EL (cell line): ENCODE data around the gene ARHGAP15.

Experiments used
- DNase-seq: peaks from one replicate; pipeline ENCODE4 v3.0.0-alpha.2; 2016

Gene ARHGAP15

DNA sequence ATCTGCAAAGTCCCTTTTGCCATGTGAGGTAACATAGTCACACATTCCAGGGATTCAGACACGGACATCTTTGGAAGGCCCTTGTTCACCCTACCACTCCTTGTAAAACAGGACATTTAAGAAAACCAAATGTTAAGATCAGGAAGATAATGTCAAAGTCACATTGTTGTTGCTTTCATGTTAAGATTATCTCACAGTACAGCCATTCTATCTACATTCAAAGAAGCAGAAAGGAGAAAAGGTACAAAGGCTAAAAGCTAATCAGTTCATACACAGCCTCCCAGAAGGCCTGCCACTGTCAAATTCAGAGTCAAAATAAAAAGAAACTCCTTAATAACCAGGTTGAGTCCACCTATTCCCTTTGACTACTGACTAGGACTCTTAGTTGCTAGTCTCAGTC lies 573.7 kb downstream of the ARHGAP15 start:
- no peak for DNase-seq

DNA sequence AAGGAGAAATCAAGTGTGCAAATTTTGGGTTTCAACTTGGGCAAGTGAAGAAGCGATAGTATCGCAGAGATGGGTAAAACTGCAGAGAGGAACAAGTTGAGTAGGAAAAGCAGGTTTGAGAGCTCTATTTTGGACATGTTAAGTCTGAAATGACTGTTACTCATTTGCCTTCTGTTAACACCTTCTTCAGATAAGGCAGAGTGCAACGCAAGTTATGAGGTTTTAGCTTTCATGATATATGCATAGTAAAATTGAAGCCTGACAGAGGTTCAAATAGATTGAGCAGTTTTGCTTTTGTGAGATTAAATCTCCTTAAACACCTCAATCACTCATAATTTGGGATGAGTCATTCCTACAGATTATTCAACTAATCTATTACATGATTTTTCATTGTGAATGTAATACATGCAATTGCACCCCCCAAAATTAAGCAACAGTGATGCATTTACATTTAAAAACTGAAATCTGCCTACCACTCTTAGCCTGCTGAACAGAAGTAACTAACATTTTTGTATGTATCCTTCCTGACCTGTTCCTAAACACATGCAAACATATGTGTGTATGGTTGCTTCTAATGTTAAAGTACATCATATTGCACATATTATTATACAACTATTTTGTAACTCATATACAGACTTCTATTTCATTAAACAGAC lies 575.4 kb downstream of the ARHGAP15 start:
- no peak for DNase-seq

GRCh38 chr2:143705108-143705707 lies 576.0 kb downstream of the ARHGAP15 start:
- DNase-seq = peak; percentile 31

- no peak for DNase-seq
Measured at GRCh38 chr2:143706354-143706753, 577.1 kb downstream of the ARHGAP15 start.

DNA sequence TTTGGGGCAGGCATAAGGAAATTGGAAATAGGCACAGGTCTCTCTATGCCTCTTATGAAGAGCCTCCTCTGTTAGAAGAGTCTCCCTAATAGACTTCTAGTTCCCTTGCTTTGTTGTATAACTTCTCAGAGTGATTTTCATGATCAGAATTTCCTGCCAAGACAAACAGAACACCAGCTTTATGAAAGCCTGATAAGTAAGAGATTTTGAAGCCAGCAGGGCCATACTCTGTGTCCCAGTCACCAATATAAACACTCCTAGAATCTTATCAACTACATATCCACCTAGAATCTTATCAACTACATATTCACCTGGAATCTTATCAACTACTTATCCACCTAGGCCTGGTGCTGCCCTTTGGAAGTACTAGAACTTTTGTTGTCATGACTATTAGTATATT lies 579.5 kb downstream of the ARHGAP15 start:
- DNase-seq = no peak

DNA sequence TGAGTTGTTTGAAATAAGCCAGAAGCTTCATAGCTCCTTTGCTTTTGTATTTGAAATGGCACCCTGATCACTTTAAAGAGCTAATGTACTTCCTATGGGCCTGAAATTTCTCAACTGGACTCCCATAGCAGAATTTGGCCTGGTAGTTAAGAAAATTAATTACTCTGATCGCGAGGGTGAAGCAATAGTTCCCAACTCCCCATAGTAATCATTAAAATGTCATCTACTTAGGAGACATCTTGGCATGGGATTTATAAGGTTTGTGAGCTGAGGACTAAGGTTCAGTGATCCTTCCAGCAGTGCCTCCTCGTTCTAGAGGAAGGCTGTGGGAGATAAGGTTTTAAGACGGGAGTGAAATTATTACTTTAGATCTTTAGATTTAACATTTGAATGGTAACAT lies 581.0 kb downstream of the ARHGAP15 start:
- DNase-seq = no peak

DNA sequence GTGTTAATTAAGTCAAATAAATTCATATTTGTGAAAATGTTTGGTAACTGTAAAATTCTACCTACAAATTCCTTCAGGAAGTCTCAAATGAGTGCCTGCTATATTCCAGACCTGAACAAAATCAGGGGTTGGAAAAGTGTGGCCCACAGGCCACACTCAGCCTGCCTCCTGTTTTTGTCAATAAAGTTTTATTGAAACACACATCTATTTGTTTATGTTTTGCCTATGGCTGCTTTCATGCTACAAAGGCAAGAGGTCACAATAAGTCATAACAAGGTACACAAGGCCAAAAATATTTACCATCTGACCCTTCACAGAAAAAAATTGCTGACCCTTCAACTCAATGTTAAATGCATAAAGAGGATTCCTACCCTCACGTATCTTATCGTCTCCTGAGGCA lies 581.7 kb downstream of the ARHGAP15 start:
- DNase-seq = no peak

DNA sequence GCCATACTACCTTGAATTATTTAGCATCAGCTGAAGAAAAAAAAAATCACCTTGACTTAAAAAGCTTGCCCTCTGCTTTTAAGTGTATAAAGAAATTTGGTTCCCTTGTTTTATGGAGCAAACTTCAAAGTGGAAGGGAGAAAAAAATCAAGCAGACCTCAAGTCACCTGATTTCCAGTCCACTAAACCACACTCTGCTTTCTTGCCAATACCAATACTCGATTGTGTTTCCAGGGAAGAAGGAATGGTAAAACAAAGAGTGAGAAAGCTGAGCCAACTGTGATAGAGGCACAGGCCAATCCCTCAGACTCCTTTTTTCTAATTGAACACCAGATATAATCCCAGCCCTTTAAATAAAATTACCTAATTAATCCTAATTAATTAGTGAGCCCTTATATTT lies 587.3 kb downstream of the ARHGAP15 start:
- no peak for DNase-seq

DNA sequence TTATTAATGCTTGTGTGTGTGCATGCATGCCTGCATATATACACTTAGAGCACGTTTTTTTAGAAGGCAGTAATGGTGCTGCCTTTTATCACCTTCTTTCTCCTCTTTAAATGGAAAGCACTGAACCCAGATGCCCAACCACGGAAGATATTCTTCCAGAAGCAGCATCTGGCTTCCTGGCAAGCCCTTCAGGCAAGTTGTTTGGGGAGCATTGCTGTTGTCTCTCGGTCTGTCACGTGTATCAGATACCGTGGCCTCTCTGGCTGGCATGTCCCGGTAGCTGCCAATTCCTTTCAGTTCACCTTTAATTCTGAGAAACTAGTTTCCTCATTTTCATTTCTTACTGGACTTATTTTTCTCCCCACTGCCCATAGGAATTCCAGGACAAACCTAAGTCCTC lies 587.8 kb downstream of the ARHGAP15 start:
- DNase-seq = peak; percentile 14

GRCh38 chr2:143717536-143718168 lies 588.4 kb downstream of the ARHGAP15 start:
- no peak for DNase-seq

GRCh38 chr2:143718745-143719144 lies 589.5 kb downstream of the ARHGAP15 start:
- no peak for DNase-seq

GRCh38 chr2:143719406-143719805 lies 590.2 kb downstream of the ARHGAP15 start:
- peak; percentile 44 for DNase-seq

DNA sequence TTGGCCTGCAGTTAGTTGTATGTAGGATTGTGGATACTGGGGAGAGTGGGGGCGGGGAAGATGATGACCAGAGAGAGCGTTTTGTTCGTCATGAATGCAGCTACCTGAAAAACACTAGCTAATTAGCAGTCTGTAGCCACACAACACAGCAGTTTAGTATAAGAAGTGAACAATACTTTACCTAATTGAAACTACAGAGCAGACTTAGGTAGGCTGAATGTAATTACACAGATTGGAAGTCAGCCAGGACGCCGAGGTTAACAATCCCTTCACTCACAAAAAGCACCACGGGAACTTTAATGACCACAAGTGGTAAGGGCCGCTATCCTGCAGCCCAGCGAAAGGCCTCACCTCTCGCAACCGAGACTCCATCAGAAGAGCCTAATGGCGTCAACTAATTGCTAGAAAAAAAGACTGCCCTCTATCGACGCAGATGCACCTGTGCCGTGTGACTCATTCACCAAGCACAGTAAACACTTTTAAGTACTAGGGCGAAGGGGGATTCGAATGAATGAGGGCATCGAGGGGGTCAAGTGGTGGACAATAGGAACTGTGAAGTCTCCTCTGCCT lies 591.0 kb downstream of the ARHGAP15 start:
- DNase-seq = no peak

DNA sequence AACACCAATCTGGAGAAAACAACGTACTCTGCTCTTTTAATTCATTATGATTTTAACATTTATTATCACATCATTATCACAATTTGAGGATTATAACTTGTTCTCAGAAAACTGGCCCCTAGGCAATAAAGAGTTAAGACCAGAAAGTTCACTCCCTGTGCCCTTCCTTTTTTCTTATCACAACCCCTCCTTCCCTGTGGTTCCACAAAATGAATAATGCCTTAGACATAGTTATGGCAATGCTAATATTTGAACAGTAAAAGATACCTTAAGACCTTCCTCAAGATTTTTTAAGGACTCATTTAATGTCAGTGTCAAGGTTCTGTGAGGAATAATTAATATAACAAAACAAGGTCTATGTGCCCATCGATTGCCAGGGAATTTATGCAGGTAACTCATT lies 596.2 kb downstream of the ARHGAP15 start:
- DNase-seq = no peak

- no peak for DNase-seq
Measured at GRCh38 chr2:143726151-143726845, 597.1 kb downstream of the ARHGAP15 start.

DNA sequence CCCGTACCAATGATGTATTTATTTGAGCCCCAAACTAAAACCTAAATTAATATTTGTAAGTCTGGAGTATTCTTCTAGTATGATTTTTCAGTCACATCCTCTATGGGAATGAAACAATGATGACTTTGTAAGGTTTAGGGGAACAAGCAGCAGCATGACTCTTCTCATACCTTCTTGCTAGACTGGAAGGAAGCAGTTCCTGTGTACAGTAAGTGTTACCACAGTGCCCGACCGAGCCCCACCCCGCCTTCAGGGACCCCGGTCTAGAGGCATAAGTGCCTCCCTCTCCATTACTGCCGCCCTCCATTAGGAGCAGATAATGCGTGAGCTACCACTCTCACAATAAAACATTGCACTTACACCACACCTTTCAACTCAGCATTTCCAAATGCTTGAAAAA lies 599.3 kb downstream of the ARHGAP15 start:
- no peak for DNase-seq

DNA sequence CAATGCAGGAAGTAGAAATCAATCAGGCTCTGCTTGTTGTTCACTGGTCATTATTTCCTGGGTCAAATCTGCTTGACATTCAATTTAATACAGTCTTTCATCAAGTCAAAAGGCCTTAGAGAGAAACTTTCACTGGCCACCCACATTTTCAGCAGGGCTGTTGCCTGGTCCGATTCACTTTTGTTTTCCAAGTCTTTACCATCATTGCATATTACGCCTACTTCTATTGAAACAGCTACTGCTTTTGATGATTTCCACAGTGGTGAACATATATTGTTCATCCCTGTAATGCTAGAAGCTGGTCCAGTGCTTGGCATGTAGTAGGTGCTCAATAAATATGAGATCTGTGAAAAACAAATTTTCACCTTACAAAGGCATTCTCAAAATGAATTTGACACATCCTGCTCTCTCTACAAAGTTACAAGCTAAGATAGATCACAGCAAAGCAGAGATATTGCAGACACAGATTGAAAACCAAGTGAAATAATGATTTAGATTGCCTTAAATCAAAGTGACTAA lies 600.1 kb downstream of the ARHGAP15 start:
- no peak for DNase-seq

DNA sequence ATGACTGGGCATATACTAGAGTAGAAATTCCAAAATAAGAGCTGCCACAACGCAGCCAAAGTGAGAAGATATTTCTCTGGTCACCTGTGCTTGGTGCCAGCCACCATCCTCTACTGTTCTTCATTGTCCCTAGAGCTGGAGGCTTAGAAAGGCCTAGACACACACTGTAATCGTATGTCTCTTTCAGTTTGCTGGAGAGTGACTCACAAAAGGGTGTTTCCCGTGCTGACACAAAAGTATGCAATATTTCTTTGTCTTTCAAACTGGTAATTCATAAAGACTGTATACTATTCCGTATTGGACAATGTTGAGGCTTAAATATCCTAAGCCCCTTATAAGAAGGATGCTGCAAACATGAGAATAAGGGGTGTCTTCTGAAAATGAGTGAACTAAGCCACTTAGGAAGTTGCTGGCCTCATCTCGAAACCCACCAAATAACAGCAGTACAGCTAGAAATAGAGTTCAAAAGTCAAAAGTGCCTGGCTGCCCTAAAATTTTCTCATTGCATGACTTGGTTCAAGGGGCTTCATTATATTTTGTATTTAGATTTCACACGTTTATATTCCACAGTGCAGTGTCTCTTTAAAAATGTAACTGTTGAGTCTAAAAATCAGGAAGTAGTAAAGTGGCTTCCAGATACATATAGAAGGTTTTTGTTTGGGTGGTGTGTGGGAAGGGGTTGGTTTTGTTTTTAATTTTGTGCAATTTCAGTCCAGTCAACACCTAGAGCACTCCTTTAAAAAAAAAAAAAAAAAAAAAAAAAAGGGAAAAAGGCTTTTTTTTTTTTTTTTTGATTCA lies 601.1 kb downstream of the ARHGAP15 start:
- peak; percentile 31 for DNase-seq

- DNase-seq = no peak
Measured at GRCh38 chr2:143730953-143731260, 601.7 kb downstream of the ARHGAP15 start.

DNA sequence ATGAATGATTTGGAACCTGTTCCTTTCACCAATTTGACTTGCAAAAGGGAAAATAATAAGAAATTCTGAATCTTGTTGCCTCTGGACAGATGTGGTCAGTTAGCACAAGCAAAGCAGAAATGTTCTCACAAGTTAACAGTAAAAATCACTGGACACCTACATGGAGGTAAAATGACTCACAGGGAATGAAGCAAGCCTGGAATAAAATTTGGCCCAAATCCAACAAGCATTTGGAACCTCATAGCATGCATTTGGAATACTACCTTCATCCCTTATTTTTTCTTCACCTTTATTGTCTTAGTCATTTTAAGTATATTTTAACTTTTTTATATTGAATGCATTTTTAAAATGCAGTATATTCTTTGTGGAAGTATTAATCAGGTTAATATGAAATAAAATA lies 602.9 kb downstream of the ARHGAP15 start:
- peak; percentile 6 for DNase-seq

DNA sequence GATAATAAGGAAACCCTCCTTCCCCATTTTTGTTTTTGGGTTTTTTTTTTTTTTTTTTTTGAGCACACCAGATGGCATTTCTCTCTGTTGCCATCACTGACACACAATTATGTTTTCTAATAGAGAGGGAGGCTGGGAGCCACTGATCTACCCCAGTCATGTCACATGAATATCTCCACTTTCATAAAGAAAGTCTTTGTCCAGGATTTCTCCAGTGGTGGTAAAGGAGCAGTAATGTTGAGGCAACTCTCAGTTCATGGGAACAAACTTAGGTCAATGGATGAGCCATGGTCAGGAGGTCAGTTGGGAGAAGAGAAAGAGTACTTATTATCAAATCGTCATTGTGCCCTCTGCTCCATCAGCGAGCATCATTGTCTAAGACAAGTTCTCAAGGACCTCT lies 603.7 kb downstream of the ARHGAP15 start:
- no peak for DNase-seq

DNA sequence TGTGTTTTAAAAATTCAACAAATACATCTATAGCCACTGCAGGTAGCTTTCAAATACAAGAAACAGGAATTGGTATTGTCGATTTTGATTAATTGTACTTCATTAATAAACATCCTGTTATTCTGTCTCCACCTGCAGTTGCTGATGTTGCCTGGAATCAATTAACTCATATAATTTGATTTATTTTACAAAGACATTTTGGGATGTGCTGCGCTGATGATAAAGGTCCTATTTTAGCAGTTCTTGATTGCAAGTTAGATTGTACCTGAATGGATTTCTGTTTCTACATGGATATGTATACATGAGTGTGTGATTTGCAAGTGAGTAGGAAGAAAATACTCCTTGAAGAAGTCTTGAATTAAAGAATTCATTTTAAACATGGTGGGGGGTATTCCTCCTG lies 605.3 kb downstream of the ARHGAP15 start:
- no peak for DNase-seq

- no peak for DNase-seq
Measured at GRCh38 chr2:143736904-143737303, 607.7 kb downstream of the ARHGAP15 start.
